Neural progenitor cell (in vitro differentiated cells): ENCODE results near the gene SLC17A7. TPM values are rescaled to one million over a fixed set of nuclear protein-coding genes. Genes with fewer than 3 reads are reported as not detected.

ENCODE experiments used
- DNase-seq: peaks from one replicate; pipeline ENCODE4 v3.0.0-alpha.2; 2016; ENCODE audit warnings: low spot score
- H2AFZ ChIP-seq: fragments of 200-600 bp; sonication (generic); replicated peaks from 2 replicates; pipeline ENCODE4 v1.6.1; 2016; ENCODE audit warnings: antibody characterized with exemption
- H3F3A ChIP-seq: fragments of 200-600 bp; sonication (generic); 2 replicates; pipeline ENCODE4 v1.6.1; 2016; ENCODE audit warnings: antibody characterized with exemption, low read depth
- H3K27ac ChIP-seq: fragments of 200-600 bp; sonication (generic); 2 replicates; pipeline ENCODE4 v1.5.1; 2016; ENCODE audit warnings: mild to moderate bottlenecking
- H3K27me3 ChIP-seq: fragments of 200-600 bp; sonication (generic); 2 replicates; pipeline ENCODE4 v1.6.1; 2016; ENCODE audit warnings: mild to moderate bottlenecking, moderate library complexity
- H3K36me3 ChIP-seq: fragments of 200-600 bp; sonication (generic); 2 replicates; pipeline ENCODE4 v1.5.1; 2016
- H3K4me1 ChIP-seq: fragments of 200-600 bp; sonication (generic); 2 replicates; pipeline ENCODE4 v1.6.1; 2016; ENCODE audit warnings: mixed run types
- H3K4me2 ChIP-seq: fragments of 200-600 bp; sonication (generic); 2 replicates; pipeline ENCODE4 v1.6.1; 2016
- H3K4me3 ChIP-seq: fragments of 200-600 bp; sonication (generic); 2 replicates; pipeline ENCODE4 v1.5.1; 2016
- H3K79me2 ChIP-seq: fragments of 200-600 bp; sonication (generic); 2 replicates; pipeline ENCODE4 v1.6.1; 2016; ENCODE audit warnings: low read depth
- H3K9ac ChIP-seq: fragments of 200-600 bp; sonication (generic); 2 replicates; pipeline ENCODE4 v1.6.1; 2016
- H3K9me3 ChIP-seq: fragments of 200-600 bp; sonication (generic); 2 replicates; pipeline ENCODE4 v1.5.1; 2016; ENCODE audit warnings: low read depth
- H4K20me1 ChIP-seq: fragments of 200-600 bp; sonication (generic); 2 replicates; pipeline ENCODE4 v1.6.1; 2016; ENCODE audit warnings: low read depth
- H3K27ac Mint-ChIP-seq: 3 replicates; pipeline ENCODE4 v1.8.0; 2021; ENCODE audit warnings: mixed read lengths
- H3K27me3 Mint-ChIP-seq: 2 replicates; pipeline ENCODE4 v1.8.0; 2022; ENCODE audit warnings: low read depth, mild to moderate bottlenecking, inconsistent platforms, moderate library complexity, mixed read lengths; ENCODE audit not compliant: insufficient read depth
- H3K36me3 Mint-ChIP-seq: 3 replicates; pipeline ENCODE4 v1.8.0; 2021; ENCODE audit warnings: mixed read lengths
- H3K4me1 Mint-ChIP-seq: 3 replicates; pipeline ENCODE4 v1.8.0; 2021; ENCODE audit warnings: mixed read lengths
- H3K4me3 Mint-ChIP-seq: 3 replicates; pipeline ENCODE4 v1.8.0; 2021; ENCODE audit warnings: mild to moderate bottlenecking, moderate library complexity, mixed read lengths
- H3K9me3 Mint-ChIP-seq: 3 replicates; pipeline ENCODE4 v1.8.0; 2020; ENCODE audit warnings: mixed read lengths
- CTCF ChIP-seq: fragments of 200-600 bp; sonication (generic); IDR thresholded peaks from 2 replicates; pipeline ENCODE4 v1.5.1; 2017; ENCODE audit warnings: antibody characterized with exemption, mild to moderate bottlenecking
- EZH2 ChIP-seq: fragments of 200-600 bp; sonication (generic); IDR thresholded peaks from 2 replicates; pipeline ENCODE4 v1.6.1; 2017; ENCODE audit warnings: antibody characterized with exemption, mild to moderate bottlenecking, moderate library complexity
- EZH2phosphoT487 ChIP-seq: fragments of 200-600 bp; sonication (generic); IDR thresholded peaks from 2 replicates; pipeline ENCODE4 v1.6.1; 2017; ENCODE audit warnings: antibody characterized with exemption
- total RNA-seq: library from RNA; depleted of rRNA; stranded (reverse); fragments of >200 nt; gene quantifications from 2 replicates; pipeline ENCODE4 v1.2.3, GENCODE V29; 2015; ENCODE audit warnings: low replicate concordance

The SLC17A7 gene
- total RNA-seq, 1 donor from 2014 or later: 1.4 TPM

DNA sequence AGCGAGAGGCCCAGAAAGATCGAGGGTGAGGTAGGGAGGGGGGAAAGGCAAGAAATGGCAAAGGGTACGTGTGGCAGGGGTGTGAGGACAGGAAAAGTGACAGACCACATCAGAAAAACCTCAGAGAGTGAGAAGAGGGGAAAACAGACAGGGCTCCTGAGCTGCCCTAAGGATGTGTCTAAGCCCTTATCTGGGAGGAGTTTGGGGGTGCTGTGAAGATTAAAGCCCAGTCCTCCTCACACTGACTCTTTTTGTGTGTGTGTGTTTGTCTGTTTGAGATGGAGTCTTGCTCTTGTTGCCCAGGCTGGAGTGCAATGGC is 17.4 kb downstream of the SLC17A7 start:
- Histone ChIP-seq H3K4me3 (no peak overlapping the region), H3K27ac (no peak overlapping the region), H3K79me2 (no peaks in the 10 kb centered on the region), H2AFZ (no peak overlapping the region), H3K4me2 (peak overlapping the region; percentile 69), H3K9ac (no peak overlapping the region), H3F3A (peaks cover 62% of the 10 kb centered on the region), H4K20me1 (peaks cover 7% of the 10 kb centered on the region), H3K4me1 (peaks cover 27% of the 10 kb centered on the region), H3K9me3 (no peaks in the 10 kb centered on the region), H3K36me3 (no peaks in the 10 kb centered on the region), H3K27me3 (peaks cover 100% of the 10 kb centered on the region)
- H3K4me3 Mint-ChIP-seq: peak overlapping the region; percentile 6
- peaks cover 85% of the 10 kb centered on the region for H3K27me3 Mint-ChIP-seq
- H3K4me1 Mint-ChIP-seq: peaks cover 60% of the 10 kb centered on the region
- H3K27ac Mint-ChIP-seq: no peak overlapping the region
- no peaks in the 10 kb centered on the region for H3K36me3 Mint-ChIP-seq
- H3K9me3 Mint-ChIP-seq: peaks cover 5% of the 10 kb centered on the region
- TF ChIP-seq EZH2phosphoT487 (no peak), CTCF (no peak), EZH2 (no peak)
- DNase-seq: no peak

- Histone ChIP-seq H3K9ac (no peak within 1 kb of the TSS), H3K9me3 (no peaks in the 10 kb centered on the region), H3K4me3 (peak within 1 kb of the TSS; percentile 36), H3K4me1 (peaks cover 27% of the 10 kb centered on the region), H3K36me3 (no peaks in the 10 kb centered on the region), H3F3A (peaks cover 56% of the 10 kb centered on the region), H3K27me3 (peaks cover 98% of the 10 kb centered on the region), H3K4me2 (peak within 1 kb of the TSS; percentile 69), H3K27ac (no peak within 1 kb of the TSS), H4K20me1 (peaks cover 7% of the 10 kb centered on the region), H3K79me2 (no peaks in the 10 kb centered on the region), H2AFZ (no peak within 1 kb of the TSS)
- TF ChIP-seq EZH2: peak; percentile 86
- TF ChIP-seq EZH2phosphoT487: peak; percentile 61
- TF ChIP-seq CTCF: no peak
- H3K27me3 Mint-ChIP-seq: peaks cover 89% of the 10 kb centered on the region
- no peak for DNase-seq
- peaks cover 5% of the 10 kb centered on the region for H3K9me3 Mint-ChIP-seq
- no peaks in the 10 kb centered on the region for H3K36me3 Mint-ChIP-seq
- H3K4me1 Mint-ChIP-seq: peaks cover 55% of the 10 kb centered on the region
- no peak within 1 kb of the TSS for H3K27ac Mint-ChIP-seq
- H3K4me3 Mint-ChIP-seq: peak within 1 kb of the TSS; percentile 82
Observed at GRCh38 chr19:49423071-49423984, 18.0 kb downstream of the SLC17A7 start, which contains the start of gene PTH2. TSS of gene PTH2 (minus strand) at chr19:49423441. CDS start at chr19:49423339, 102 bp downstream.

DNA sequence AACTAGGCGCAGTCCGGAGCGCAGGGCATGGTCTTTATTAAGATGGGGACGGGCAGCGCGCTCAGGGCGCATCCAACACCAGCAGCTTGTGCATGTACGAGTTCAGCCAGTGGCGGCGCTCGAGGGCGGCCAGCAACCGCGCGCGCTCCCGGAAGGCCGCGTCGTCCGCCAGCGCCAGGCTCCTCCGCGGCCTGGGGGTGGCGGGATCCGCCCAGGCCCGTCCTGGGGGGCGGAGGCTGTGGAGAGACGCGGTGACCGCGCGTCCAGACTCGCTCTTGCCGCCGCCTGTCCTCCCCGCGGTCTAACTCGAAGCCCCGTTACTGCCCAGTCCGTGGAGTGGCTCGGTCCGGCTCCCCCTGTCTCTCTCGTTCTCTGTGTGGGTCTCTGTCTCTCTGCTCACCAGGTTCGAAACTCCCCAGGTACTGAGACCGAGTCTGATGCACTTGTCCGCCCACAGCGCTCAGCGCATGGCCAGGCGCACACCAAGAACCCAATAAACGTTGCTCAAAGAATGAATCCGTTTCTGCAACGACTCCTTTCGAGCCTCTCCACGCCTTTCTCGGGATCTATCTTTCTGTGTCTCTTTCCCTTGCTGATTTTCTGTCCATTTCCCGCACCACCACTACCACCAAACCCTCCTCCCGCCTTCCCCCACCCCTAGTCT is 18.8 kb downstream of the SLC17A7 start:
- peak overlapping the region; percentile 36 for H3K4me3 ChIP-seq
- H3K4me3 Mint-ChIP-seq: peak overlapping the region; percentile 82
- H3K9me3 Mint-ChIP-seq: peaks cover 7% of the 10 kb centered on the region
- H3F3A ChIP-seq: peaks cover 55% of the 10 kb centered on the region
- H3K36me3 Mint-ChIP-seq: no peaks in the 10 kb centered on the region
- DNase-seq: peak; percentile 92
- no peaks in the 10 kb centered on the region for H3K36me3 ChIP-seq
- H2AFZ ChIP-seq: no peak overlapping the region
- H3K4me2 ChIP-seq: peak overlapping the region; percentile 69
- no peaks in the 10 kb centered on the region for H3K79me2 ChIP-seq
- H3K9me3 ChIP-seq: no peaks in the 10 kb centered on the region
- H3K27me3 Mint-ChIP-seq: peaks cover 86% of the 10 kb centered on the region
- H3K27me3 ChIP-seq: peaks cover 91% of the 10 kb centered on the region
- peaks cover 7% of the 10 kb centered on the region for H4K20me1 ChIP-seq
- no peak overlapping the region for H3K27ac Mint-ChIP-seq
- peaks cover 29% of the 10 kb centered on the region for H3K4me1 ChIP-seq
- H3K27ac ChIP-seq: no peak overlapping the region
- no peak overlapping the region for H3K9ac ChIP-seq
- TF ChIP-seq CTCF (peak; percentile 79), EZH2phosphoT487 (no peak)
- H3K4me1 Mint-ChIP-seq: peaks cover 52% of the 10 kb centered on the region
